Ovary (tissue), 3 donors: Measurements from ENCODE around the gene MORN4.

Experiments
- EP300 ChIP-seq: sonication (generic); formaldehyde crosslinking; IDR thresholded peaks from one replicate; pipeline ENCODE4 v1.6.1; 2017; ENCODE audit warnings: antibody characterized with exemption
- TF ChIP-seq, protein P1 (sequence below), 3 donors: fragments of 450-650 bp in 2 of 3; fragments of 200-600 bp in 1 of 3; IDR thresholded peaks; one replicate each; pipeline versions ENCODE4 v1.5.1 to v1.8.0; 2016 to 2022; ENCODE audit warnings: antibody characterized with exemption in 3 of 3, mild to moderate bottlenecking in 1 of 3
- donor health status: DM: no; HTN: no; CAD: no.

GRCh38 chr10:97633921-97634320, 621 bp upstream of the MORN4 start:
- no peak for TF ChIP-seq EP300
- TF ChIP-seq, protein P1, sequence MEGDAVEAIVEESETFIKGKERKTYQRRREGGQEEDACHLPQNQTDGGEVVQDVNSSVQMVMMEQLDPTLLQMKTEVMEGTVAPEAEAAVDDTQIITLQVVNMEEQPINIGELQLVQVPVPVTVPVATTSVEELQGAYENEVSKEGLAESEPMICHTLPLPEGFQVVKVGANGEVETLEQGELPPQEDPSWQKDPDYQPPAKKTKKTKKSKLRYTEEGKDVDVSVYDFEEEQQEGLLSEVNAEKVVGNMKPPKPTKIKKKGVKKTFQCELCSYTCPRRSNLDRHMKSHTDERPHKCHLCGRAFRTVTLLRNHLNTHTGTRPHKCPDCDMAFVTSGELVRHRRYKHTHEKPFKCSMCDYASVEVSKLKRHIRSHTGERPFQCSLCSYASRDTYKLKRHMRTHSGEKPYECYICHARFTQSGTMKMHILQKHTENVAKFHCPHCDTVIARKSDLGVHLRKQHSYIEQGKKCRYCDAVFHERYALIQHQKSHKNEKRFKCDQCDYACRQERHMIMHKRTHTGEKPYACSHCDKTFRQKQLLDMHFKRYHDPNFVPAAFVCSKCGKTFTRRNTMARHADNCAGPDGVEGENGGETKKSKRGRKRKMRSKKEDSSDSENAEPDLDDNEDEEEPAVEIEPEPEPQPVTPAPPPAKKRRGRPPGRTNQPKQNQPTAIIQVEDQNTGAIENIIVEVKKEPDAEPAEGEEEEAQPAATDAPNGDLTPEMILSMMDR (IDR thresholded peaks at IDR 0.05) = peak in 1 of 3 donors; percentile 18
